HEK293 (cell line): ENCODE measurements around the gene MGME1.

Source experiments
- CTCF ChIA-PET: fragments of 350-600 bp; formaldehyde crosslinking; extraction: SDS; loops from one replicate; lab custom pipeline; 2021; ENCODE audit warnings: antibody characterized with exemption; lab: Yijun Ruan, JAX
- POLR2A ChIA-PET: fragments of 300-600 bp; formaldehyde crosslinking; extraction: SDS; loops from one replicate; lab custom pipeline; 2020; ENCODE audit warnings: antibody characterized with exemption, inconsistent platforms; lab: Yijun Ruan, JAX
- H3K27ac ChIP-seq: fragments of 200-500 bp; sonication (Bioruptor generic); 2 replicates; pipeline ENCODE4 v1.5.1; 2014; ENCODE audit warnings: low read depth, low read length, control low read depth, inconsistent platforms; ENCODE audit errors: extremely low read depth
- H3K36me3 ChIP-seq, 2 experiments: fragments of 200-500 bp in 1 of 2; sonication (Bioruptor generic) in 1 of 2; 1 replicate in 1 of 2; 2 replicates in 1 of 2; pipeline ENCODE4 v1.5.1; 2014 to 2017; ENCODE audit warnings: inconsistent platforms in 2 of 2, low read length in 2 of 2; ENCODE audit not compliant: control insufficient read depth in 2 of 2, insufficient read depth in 1 of 2
- H3K4me1 ChIP-seq: fragments of 200-500 bp; sonication (Bioruptor generic); 2 replicates; pipeline ENCODE4 v1.5.1; 2014; ENCODE audit warnings: mild to moderate bottlenecking, low read length, inconsistent platforms; ENCODE audit not compliant: control insufficient read depth, insufficient read depth
- H3K4me3 ChIP-seq: 2 replicates; pipeline ENCODE4 v1.5.1; 2011; ENCODE audit warnings: low read depth, mild to moderate bottlenecking, control low read depth, low read length, moderate library complexity
- H3K9me3 ChIP-seq: fragments of 200-500 bp; sonication (Bioruptor generic); 2 replicates; pipeline ENCODE4 v1.5.1; 2014; ENCODE audit warnings: low read depth, low read length, inconsistent platforms; ENCODE audit not compliant: control insufficient read depth, insufficient read depth
- HOXA7 ChIP-seq: sonication (generic); formaldehyde crosslinking; IDR thresholded peaks from 2 replicates; pipeline ENCODE4 v1.8.1; 2022; ENCODE audit warnings: missing genetic modification reagents, borderline replicate concordance
- KLF9 ChIP-seq: fragments of 450-650 bp; formaldehyde crosslinking; IDR thresholded peaks from 2 replicates; pipeline ENCODE4 v1.5.1; 2016; ENCODE audit warnings: missing biosample characterization, missing genetic modification characterization, low read depth
- OVOL3 ChIP-seq: fragments of 450-650 bp; formaldehyde crosslinking; IDR thresholded peaks from 2 replicates; pipeline ENCODE4 v1.5.1; 2016; ENCODE audit warnings: missing biosample characterization, missing genetic modification characterization
- PBX3 ChIP-seq: sonication (generic); formaldehyde crosslinking; IDR thresholded peaks from 2 replicates; pipeline ENCODE4 v1.8.1; 2022; ENCODE audit warnings: mild to moderate bottlenecking, moderate library complexity, missing genetic modification reagents
- PRDM1 ChIP-seq: fragments of 450-650 bp; formaldehyde crosslinking; IDR thresholded peaks from 2 replicates; pipeline ENCODE4; 2016; ENCODE audit warnings: missing biosample characterization, missing genetic modification characterization
- SETDB1 ChIP-seq: IDR thresholded peaks from one replicate; pipeline ENCODE4 v1.6.1; 2017; ENCODE audit warnings: mild to moderate bottlenecking, low read length, moderate library complexity, mixed read lengths; ENCODE audit not compliant: insufficient read length
- ZBTB1 ChIP-seq: fragments of 450-650 bp; formaldehyde crosslinking; IDR thresholded peaks from 2 replicates; pipeline ENCODE4 v1.5.1; 2016; ENCODE audit warnings: missing biosample characterization, missing genetic modification characterization
- ZBTB48 ChIP-seq: fragments of 450-650 bp; formaldehyde crosslinking; IDR thresholded peaks from 2 replicates; pipeline ENCODE4 v1.5.1; 2016; ENCODE audit warnings: missing biosample characterization, missing genetic modification characterization
- ZNF239 ChIP-seq: fragments of 450-650 bp; formaldehyde crosslinking; IDR thresholded peaks from 2 replicates; pipeline ENCODE4 v1.5.1; 2016; ENCODE audit warnings: missing biosample characterization, missing genetic modification characterization
- ZNF311 ChIP-seq: fragments of 450-650 bp; formaldehyde crosslinking; IDR thresholded peaks from 2 replicates; pipeline ENCODE4 v1.5.1; 2017; ENCODE audit warnings: missing biosample characterization, missing genetic modification characterization, borderline replicate concordance
- ZNF324 ChIP-seq: fragments of 450-650 bp; formaldehyde crosslinking; IDR thresholded peaks from 2 replicates; pipeline ENCODE4 v1.5.1; 2016; ENCODE audit warnings: missing biosample characterization, missing genetic modification characterization
- ZNF335 ChIP-seq: fragments of 450-650 bp; formaldehyde crosslinking; conservative IDR thresholded peaks from 2 replicates; pipeline ENCODE4 v1.5.1; 2016; ENCODE audit warnings: missing biosample characterization, missing genetic modification characterization
- ZNF37A ChIP-seq: fragments of 450-650 bp; IDR thresholded peaks from 2 replicates; pipeline ENCODE4 v1.5.1; 2018; ENCODE audit warnings: missing biosample characterization, missing genetic modification characterization
- ZNF654 ChIP-seq: fragments of 450-650 bp; formaldehyde crosslinking; IDR thresholded peaks from 2 replicates; pipeline ENCODE4 v1.5.1; 2016; ENCODE audit warnings: low read depth, missing biosample characterization, missing genetic modification characterization
- ZNF658 ChIP-seq: fragments of 450-650 bp; formaldehyde crosslinking; IDR thresholded peaks from 2 replicates; pipeline ENCODE4; 2016; ENCODE audit warnings: missing biosample characterization, missing genetic modification characterization
- ZNF837 ChIP-seq: fragments of 450-650 bp; formaldehyde crosslinking; IDR thresholded peaks from 2 replicates; pipeline ENCODE4 v1.5.1; 2016; ENCODE audit warnings: missing biosample characterization, missing genetic modification characterization
- TF ChIP-seq, protein P1 (sequence below): fragments of 450-650 bp; formaldehyde crosslinking; IDR thresholded peaks from 2 replicates; pipeline ENCODE4 v1.5.1; 2016; ENCODE audit warnings: missing biosample characterization, missing genetic modification characterization, borderline replicate concordance
- TF ChIP-seq, protein P2 (sequence below): fragments of 450-650 bp; formaldehyde crosslinking; IDR thresholded peaks from 2 replicates; pipeline ENCODE4 v1.5.1; 2016; ENCODE audit warnings: missing biosample characterization, missing genetic modification characterization
- TF ChIP-seq, protein P3 (sequence below): fragments of 450-650 bp; formaldehyde crosslinking; IDR thresholded peaks from 2 replicates; pipeline ENCODE4 v1.5.1; 2017; ENCODE audit warnings: missing biosample characterization, missing genetic modification characterization

The MGME1 gene

GRCh38 chr20:17933121-17933520 lies 35.7 kb upstream of the MGME1 start:
- ChIA-PET POLR2A (no interaction called here), CTCF (interaction anchor here (0.9 kb wide), 1 partner anchor 396 kb away, joined by 4 read pairs; no protein-coding TSS in a partner anchor)
- Histone ChIP-seq H3K4me3 (no peak overlapping the region), H3K4me1 (no peaks in the 10 kb centered on the region), H3K36me3 (no peaks in the 10 kb centered on the region), H3K9me3 (no peaks in the 10 kb centered on the region), H3K27ac (no peak overlapping the region)
- TF ChIP-seq ZNF37A (tag by site-specific recombination) (no peak), ZNF837 (tag by site-specific recombination) (no peak), HOXA7 (CRISPR knock-in tag) (no peak), ZBTB48 (tag by site-specific recombination) (no peak), ZNF311 (tag by site-specific recombination) (no peak), ZNF335 (tag by site-specific recombination) (no peak), ZNF239 (no peak), ZNF654 (tag by site-specific recombination) (no peak), PRDM1 (tag by site-specific recombination) (no peak), PBX3 (CRISPR knock-in tag) (no peak), OVOL3 (no peak), ZNF658 (tag by site-specific recombination) (no peak), ZBTB1 (tag by site-specific recombination) (no peak), KLF9 (tag by site-specific recombination) (no peak)
- TF ChIP-seq, protein P1, sequence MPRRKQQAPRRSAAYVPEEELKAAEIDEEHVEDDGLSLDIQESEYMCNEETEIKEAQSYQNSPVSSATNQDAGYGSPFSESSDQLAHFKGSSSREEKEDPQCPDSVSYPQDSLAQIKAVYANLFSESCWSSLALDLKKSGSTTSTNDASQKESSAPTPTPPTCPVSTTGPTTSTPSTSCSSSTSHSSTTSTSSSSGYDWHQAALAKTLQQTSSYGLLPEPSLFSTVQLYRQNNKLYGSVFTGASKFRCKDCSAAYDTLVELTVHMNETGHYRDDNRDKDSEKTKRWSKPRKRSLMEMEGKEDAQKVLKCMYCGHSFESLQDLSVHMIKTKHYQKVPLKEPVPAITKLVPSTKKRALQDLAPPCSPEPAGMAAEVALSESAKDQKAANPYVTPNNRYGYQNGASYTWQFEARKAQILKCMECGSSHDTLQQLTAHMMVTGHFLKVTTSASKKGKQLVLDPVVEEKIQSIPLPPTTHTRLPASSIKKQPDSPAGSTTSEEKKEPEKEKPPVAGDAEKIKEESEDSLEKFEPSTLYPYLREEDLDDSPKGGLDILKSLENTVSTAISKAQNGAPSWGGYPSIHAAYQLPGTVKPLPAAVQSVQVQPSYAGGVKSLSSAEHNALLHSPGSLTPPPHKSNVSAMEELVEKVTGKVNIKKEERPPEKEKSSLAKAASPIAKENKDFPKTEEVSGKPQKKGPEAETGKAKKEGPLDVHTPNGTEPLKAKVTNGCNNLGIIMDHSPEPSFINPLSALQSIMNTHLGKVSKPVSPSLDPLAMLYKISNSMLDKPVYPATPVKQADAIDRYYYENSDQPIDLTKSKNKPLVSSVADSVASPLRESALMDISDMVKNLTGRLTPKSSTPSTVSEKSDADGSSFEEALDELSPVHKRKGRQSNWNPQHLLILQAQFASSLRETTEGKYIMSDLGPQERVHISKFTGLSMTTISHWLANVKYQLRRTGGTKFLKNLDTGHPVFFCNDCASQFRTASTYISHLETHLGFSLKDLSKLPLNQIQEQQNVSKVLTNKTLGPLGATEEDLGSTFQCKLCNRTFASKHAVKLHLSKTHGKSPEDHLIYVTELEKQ (tag by site-specific recombination): no peak
- TF ChIP-seq, protein P2, sequence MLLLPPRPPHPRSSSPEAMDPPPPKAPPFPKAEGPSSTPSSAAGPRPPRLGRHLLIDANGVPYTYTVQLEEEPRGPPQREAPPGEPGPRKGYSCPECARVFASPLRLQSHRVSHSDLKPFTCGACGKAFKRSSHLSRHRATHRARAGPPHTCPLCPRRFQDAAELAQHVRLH (tag by site-specific recombination): no peak

GRCh38 chr20:17933711-17934110 lies 35.1 kb upstream of the MGME1 start:
- no peak for TF ChIP-seq ZNF324
- TF ChIP-seq SETDB1: no peak
- TF ChIP-seq, protein P3, sequence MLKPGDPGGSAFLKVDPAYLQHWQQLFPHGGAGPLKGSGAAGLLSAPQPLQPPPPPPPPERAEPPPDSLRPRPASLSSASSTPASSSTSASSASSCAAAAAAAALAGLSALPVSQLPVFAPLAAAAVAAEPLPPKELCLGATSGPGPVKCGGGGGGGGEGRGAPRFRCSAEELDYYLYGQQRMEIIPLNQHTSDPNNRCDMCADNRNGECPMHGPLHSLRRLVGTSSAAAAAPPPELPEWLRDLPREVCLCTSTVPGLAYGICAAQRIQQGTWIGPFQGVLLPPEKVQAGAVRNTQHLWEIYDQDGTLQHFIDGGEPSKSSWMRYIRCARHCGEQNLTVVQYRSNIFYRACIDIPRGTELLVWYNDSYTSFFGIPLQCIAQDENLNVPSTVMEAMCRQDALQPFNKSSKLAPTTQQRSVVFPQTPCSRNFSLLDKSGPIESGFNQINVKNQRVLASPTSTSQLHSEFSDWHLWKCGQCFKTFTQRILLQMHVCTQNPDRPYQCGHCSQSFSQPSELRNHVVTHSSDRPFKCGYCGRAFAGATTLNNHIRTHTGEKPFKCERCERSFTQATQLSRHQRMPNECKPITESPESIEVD (tag by site-specific recombination): no peak
- ChIA-PET POLR2A (no interaction called here), CTCF (interaction anchor here (0.9 to 1.0 kb wide), 2 partner anchors 397 kb away, joined by 3 to 4 read pairs; no protein-coding TSS in a partner anchor)
- no peak overlapping the region for H3K4me3 ChIP-seq
- H3K4me1 ChIP-seq: no peaks in the 10 kb centered on the region
- H3K36me3 ChIP-seq: no peaks in the 10 kb centered on the region
- H3K9me3 ChIP-seq: no peaks in the 10 kb centered on the region
- no peak overlapping the region for H3K27ac ChIP-seq
